DND-41 (cell line): ENCODE measurements around the gene CNST.

Experiments
- CTCF ChIP-seq: IDR thresholded peaks from 2 replicates; pipeline ENCODE4 v1.5.1; 2012; ENCODE audit warnings: borderline replicate concordance, low read length, moderate library complexity, mild to moderate bottlenecking; ENCODE audit not compliant: poor library complexity, severe bottlenecking; ENCODE audit errors: extremely low read depth
- EZH2 ChIP-seq: IDR thresholded peaks from 3 replicates; pipeline ENCODE4 v1.6.1; 2012; ENCODE audit warnings: borderline replicate concordance, low read depth, mild to moderate bottlenecking, moderate library complexity, low read length, inconsistent platforms; ENCODE audit not compliant: severe bottlenecking

DNA sequence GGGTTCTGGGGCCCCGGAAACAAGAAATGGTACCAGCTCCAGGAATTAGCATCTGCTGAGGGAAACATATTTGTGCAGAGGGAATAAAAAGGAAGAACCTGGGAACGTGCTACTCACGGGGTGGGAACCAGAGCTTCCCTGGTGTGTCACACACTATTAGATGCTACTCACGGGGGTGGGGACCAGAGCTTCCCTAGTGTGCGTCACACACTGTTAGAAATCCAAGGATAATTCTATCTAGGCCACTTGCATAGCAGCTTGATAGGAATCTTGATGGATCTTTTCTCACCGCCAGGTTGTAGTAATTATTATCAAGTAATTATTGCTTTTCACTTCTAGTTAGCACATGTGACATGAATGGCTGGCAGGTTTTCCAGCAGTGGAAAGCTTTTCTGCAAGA, 103.4 kb downstream of the CNST start:
- TF ChIP-seq CTCF (no peak), EZH2 (no peak)
